ENCODE measurements around the gene TPRG1. TPM values are rescaled to one million over a fixed set of nuclear protein-coding genes. Genes with fewer than 3 reads are reported as not detected.

Gene TPRG1
- total RNA-seq (2014; rRNA removed; shearing (Covaris generic)) = 0.04 TPM in 1 of 2 replicates, not detected in the other

DNA sequence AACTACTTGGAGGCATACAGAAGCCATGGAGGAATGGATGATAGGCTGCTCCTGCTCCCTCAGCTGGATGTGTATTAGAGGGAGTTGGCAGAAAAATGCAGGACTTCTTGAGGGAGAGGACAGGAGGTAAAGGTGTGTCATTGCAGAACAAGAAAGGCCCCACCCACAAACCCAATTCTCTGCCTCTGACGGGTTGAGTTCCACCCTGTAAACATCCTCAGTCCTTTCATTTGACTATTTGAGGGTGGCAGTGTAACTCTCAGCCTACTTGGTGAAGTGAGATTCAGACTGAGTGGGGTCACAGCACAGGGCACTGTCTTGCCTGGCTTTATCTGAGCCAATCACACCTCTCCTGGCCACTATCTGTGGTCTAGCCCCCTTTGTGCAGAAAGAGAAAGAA, at the start of gene TPRG1:
Gene TPRG1, plus strand, starts transcription at position 265 of the 400 bp plus-strand sequence. CDS start 35,414 bp downstream, outside the sequence.
- DNase-seq = no peak
- Histone ChIP-seq H3K4me3 (no peak within 1 kb of the TSS), H3K27me3 (no peaks in the 10 kb centered on the region), H3K36me3 (no peaks in the 10 kb centered on the region), H3K4me1 (no peaks in the 10 kb centered on the region), H3K27ac (no peak within 1 kb of the TSS), H3K9me3 (replicated peaks) (no peaks in the 10 kb centered on the region)

- Histone ChIP-seq H3K27ac (no peak overlapping the region), H3K4me1 (no peaks in the 10 kb centered on the region), H3K9me3 (replicated peaks) (no peaks in the 10 kb centered on the region), H3K36me3 (no peaks in the 10 kb centered on the region), H3K27me3 (no peaks in the 10 kb centered on the region), H3K4me3 (no peak overlapping the region)
- DNase-seq = no peak
Measured at GRCh38 chr3:189122110-189122509, 49.7 kb upstream of the TPRG1 start.

GRCh38 chr3:189122526-189123205, 49.1 kb upstream of the TPRG1 start:
- no peak overlapping the region for H3K27ac ChIP-seq
- H3K9me3 ChIP-seq (replicated peaks) = no peaks in the 10 kb centered on the region
- no peaks in the 10 kb centered on the region for H3K4me1 ChIP-seq
- H3K36me3 ChIP-seq = no peaks in the 10 kb centered on the region
- no peaks in the 10 kb centered on the region for H3K27me3 ChIP-seq
- H3K4me3 ChIP-seq = no peak overlapping the region
- no peak for DNase-seq

DNA sequence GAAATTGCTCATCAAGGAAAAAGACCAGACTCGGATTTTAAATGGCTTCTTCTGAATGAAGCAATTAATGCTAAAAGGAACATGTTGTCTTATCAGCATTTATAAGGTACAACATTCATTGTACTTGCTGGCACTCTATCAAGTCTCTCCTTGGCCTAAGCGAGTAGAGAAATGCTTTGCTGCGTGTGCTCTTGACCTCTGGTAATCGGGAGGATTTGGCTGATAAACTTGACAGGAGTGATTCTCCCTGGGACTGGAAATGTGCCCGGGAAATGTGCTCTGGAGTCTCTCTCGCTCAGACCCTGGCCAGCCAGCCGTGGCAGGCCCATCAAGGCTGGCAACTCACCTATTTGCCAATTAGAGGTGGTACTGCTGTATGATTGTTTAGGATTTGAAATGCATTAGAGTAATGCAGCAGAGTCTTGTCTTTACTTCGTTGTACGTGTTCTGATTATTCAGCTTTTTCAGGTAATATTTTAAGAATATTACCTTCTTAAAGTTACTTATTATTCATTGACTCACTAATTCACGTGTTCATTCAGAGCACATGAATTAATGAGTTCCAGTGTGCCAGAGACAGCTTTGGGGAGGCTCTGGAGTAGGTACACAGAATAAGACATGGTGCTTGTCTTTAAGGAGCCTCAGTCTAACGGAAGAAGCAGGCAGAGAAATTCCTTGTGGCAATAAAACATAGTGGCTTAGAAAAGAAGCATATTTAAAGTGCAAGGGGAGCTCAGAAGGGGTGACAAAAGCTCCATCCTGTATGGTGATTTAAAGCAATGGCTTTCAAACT, 48.0 kb upstream of the TPRG1 start:
- H3K27ac ChIP-seq = no peak overlapping the region
- H3K36me3 ChIP-seq = no peaks in the 10 kb centered on the region
- H3K4me3 ChIP-seq = no peak overlapping the region
- no peaks in the 10 kb centered on the region for H3K27me3 ChIP-seq
- H3K9me3 ChIP-seq (replicated peaks) = no peaks in the 10 kb centered on the region
- H3K4me1 ChIP-seq = no peaks in the 10 kb centered on the region
- DNase-seq = no peak

- no peaks in the 10 kb centered on the region for H3K36me3 ChIP-seq
- H3K27me3 ChIP-seq = no peaks in the 10 kb centered on the region
- no peaks in the 10 kb centered on the region for H3K4me1 ChIP-seq
- H3K27ac ChIP-seq = no peak overlapping the region
- peak; percentile 6 to 24 for DNase-seq
- H3K9me3 ChIP-seq (replicated peaks) = no peaks in the 10 kb centered on the region
- H3K4me3 ChIP-seq = no peak overlapping the region
Measured at GRCh38 chr3:189132231-189132671, 39.5 kb upstream of the TPRG1 start.

DNA sequence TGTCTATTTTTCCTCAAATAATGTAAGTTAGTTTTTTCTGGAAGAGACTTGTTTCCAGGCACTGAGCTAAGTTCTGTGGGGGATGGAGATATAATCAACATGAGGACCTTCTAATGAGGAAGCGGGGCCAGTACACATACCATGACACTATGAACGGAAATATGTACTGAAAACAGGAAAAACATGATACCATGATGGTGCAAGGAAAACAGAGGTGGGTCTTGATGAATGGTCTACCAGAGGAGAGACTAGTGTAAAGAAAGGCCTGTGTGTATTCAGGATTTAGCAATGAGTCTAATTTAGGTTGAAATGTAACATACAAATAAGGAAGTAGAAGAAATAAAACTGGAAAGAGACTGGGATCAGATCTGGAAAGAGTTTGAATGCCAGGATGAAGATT, 38.9 kb upstream of the TPRG1 start:
- no peak overlapping the region for H3K4me3 ChIP-seq
- no peak for DNase-seq
- no peaks in the 10 kb centered on the region for H3K9me3 ChIP-seq (replicated peaks)
- no peaks in the 10 kb centered on the region for H3K4me1 ChIP-seq
- H3K36me3 ChIP-seq = no peaks in the 10 kb centered on the region
- no peaks in the 10 kb centered on the region for H3K27me3 ChIP-seq
- no peak overlapping the region for H3K27ac ChIP-seq

- DNase-seq = no peak
- Histone ChIP-seq H3K36me3 (no peaks in the 10 kb centered on the region), H3K4me3 (no peak overlapping the region), H3K9me3 (replicated peaks) (no peaks in the 10 kb centered on the region), H3K27ac (no peak overlapping the region), H3K4me1 (no peaks in the 10 kb centered on the region), H3K27me3 (no peaks in the 10 kb centered on the region)
Measured at GRCh38 chr3:189133768-189134167, 38.0 kb upstream of the TPRG1 start.

DNA sequence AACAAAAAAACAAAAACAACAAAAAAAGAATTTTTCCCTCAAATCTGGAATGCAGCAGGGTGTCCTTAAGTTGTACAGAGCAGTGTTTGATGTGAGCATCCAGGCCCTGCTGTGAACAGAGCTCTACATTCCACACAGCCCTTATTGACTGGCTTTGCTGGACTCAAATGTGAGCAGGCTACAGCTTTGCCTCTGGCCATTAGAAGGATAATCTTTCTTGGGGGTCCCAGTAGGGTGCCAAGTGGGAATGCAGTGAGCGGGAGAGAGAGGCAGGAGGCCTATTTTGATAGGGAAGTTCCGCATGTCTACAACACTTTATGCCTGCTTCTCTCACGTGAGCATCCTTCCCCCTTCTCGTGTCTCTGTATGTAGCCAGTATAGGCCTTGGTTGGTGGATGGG, 34.4 kb upstream of the TPRG1 start:
- no peak overlapping the region for H3K27ac ChIP-seq
- no peak overlapping the region for H3K4me3 ChIP-seq
- no peaks in the 10 kb centered on the region for H3K27me3 ChIP-seq
- no peak for DNase-seq
- no peaks in the 10 kb centered on the region for H3K36me3 ChIP-seq
- H3K9me3 ChIP-seq (replicated peaks) = no peaks in the 10 kb centered on the region
- no peaks in the 10 kb centered on the region for H3K4me1 ChIP-seq

GRCh38 chr3:189138901-189139610, 32.7 kb upstream of the TPRG1 start:
- DNase-seq = no peak
- H3K9me3 ChIP-seq (replicated peaks) = no peaks in the 10 kb centered on the region
- H3K36me3 ChIP-seq = no peaks in the 10 kb centered on the region
- H3K27ac ChIP-seq = no peak overlapping the region
- H3K27me3 ChIP-seq = no peaks in the 10 kb centered on the region
- no peaks in the 10 kb centered on the region for H3K4me1 ChIP-seq
- no peak overlapping the region for H3K4me3 ChIP-seq

- H3K27ac ChIP-seq = no peak overlapping the region
- H3K4me1 ChIP-seq = no peaks in the 10 kb centered on the region
- H3K27me3 ChIP-seq = no peaks in the 10 kb centered on the region
- no peaks in the 10 kb centered on the region for H3K9me3 ChIP-seq (replicated peaks)
- H3K36me3 ChIP-seq = no peaks in the 10 kb centered on the region
- DNase-seq = no peak
- no peak overlapping the region for H3K4me3 ChIP-seq
Measured at GRCh38 chr3:189139611-189139940, 32.2 kb upstream of the TPRG1 start.

DNA sequence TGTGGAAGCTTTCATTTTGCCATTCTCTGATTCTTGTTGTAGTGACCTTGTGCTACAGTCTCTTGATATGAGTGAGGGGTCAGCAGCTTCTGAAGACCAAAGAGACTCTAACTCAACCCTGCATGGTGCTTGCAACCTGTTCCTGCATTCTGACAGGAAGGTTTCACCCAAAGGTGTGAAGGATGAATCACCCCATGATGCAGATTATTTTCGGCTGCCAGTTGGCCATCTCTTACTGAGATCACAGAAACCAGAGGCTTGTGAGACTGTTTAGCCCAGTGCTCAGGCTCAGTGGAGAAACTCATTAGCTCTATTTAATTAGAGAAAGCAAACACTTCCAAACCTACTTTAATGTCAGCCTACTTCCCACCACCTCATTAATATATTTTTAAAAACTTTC, 29.2 kb upstream of the TPRG1 start:
- Histone ChIP-seq H3K4me1 (no peaks in the 10 kb centered on the region), H3K27me3 (no peaks in the 10 kb centered on the region), H3K4me3 (no peak overlapping the region), H3K36me3 (no peaks in the 10 kb centered on the region), H3K27ac (no peak overlapping the region), H3K9me3 (replicated peaks) (no peaks in the 10 kb centered on the region)
- no peak for DNase-seq

- H3K36me3 ChIP-seq = no peaks in the 10 kb centered on the region
- no peak for DNase-seq
- H3K4me3 ChIP-seq = no peak overlapping the region
- no peak overlapping the region for H3K27ac ChIP-seq
- H3K27me3 ChIP-seq = no peaks in the 10 kb centered on the region
- no peaks in the 10 kb centered on the region for H3K9me3 ChIP-seq (replicated peaks)
- no peaks in the 10 kb centered on the region for H3K4me1 ChIP-seq
Measured at GRCh38 chr3:189143321-189143720, 28.4 kb upstream of the TPRG1 start.

DNA sequence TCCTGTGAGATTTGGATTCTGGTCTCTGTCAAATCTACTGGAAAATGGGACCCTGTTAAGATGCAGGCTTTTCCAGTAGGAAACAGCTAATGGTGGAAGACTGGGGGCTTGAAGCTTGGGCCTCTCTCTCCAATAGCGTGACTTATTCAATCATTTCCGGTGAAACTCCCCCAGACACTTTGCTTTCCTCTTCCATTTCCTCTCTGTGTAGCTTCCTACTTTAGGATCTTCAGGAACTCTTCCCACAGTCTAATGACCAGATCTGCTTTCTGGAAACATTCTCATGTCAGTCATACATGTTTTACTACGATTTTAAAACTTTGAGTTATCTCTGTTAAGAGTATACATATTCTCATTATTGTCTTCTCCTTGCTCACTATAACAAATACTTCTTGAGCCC, 28.0 kb upstream of the TPRG1 start:
- Histone ChIP-seq H3K27me3 (no peaks in the 10 kb centered on the region), H3K9me3 (replicated peaks) (no peaks in the 10 kb centered on the region), H3K27ac (no peak overlapping the region), H3K4me3 (no peak overlapping the region), H3K4me1 (no peaks in the 10 kb centered on the region), H3K36me3 (no peaks in the 10 kb centered on the region)
- DNase-seq = no peak

GRCh38 chr3:189144645-189145044, 27.1 kb upstream of the TPRG1 start:
- DNase-seq = no peak
- Histone ChIP-seq H3K9me3 (replicated peaks) (no peaks in the 10 kb centered on the region), H3K36me3 (no peaks in the 10 kb centered on the region), H3K27me3 (no peaks in the 10 kb centered on the region), H3K4me3 (no peak overlapping the region), H3K4me1 (no peaks in the 10 kb centered on the region), H3K27ac (no peak overlapping the region)

DNA sequence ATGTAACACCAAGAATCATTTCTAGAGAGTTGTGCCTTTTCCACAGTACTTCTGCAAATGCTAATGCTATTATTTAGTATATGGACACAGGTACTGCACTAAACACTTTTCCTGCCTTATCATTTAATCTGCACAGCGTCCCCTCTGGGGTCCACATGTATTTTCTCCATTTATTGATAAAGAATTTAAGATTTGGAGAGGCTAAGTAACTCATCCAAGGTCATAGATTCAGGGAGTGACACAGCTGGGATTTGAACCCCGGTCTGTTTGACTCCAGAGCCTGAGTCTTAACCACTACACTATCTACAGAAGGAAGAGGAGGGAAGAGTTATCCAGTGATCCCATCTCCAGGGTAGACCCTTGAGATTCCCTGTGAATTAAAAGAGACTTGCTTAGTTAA, 24.9 kb upstream of the TPRG1 start:
- Histone ChIP-seq H3K9me3 (replicated peaks) (no peaks in the 10 kb centered on the region), H3K27me3 (no peaks in the 10 kb centered on the region)

More for the DNA sequence above, 24.9 kb upstream of the TPRG1 start:
- H3K4me3 ChIP-seq = no peak overlapping the region
- H3K4me1 ChIP-seq = no peaks in the 10 kb centered on the region
- no peak for DNase-seq
- H3K27ac ChIP-seq = no peak overlapping the region
- no peaks in the 10 kb centered on the region for H3K36me3 ChIP-seq
